Measurements from ENCODE around the gene CD164.
"Not testable (repeated sequence)": the region's sequence is repeated elsewhere in the genome, so short reads cannot be mapped to it uniquely, and the experiment has no call there.

The CD164 gene

DNA sequence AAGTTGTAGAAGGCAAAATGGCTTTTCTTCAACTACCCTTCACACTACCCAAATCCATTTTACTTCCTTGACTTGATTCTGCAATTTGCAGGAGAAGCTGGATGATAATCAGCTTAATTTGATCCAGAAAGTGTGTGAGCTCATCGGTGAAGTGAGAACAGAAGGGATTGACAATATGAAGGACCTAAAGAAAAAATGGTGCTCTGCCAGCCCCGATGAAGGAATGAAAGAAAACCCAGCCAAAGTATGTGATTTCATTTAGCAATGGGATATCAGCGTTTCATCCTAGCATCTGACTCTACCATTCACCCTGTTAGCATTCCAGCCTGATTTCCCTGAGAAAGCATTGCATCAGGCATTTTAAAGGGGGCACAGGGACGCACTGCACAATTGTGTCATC lies 41.5 kb downstream of the CD164 start:
- no peak overlapping the region for H3K27ac ChIP-seq
- no peaks in the 10 kb centered on the region for H3K27me3 ChIP-seq
- intact Hi-C loops (cut with DNase I; ENCODE audit: low total_unique reads) = no loop called here
- DNase-seq = no peak
- no peaks in the 10 kb centered on the region for H3K36me3 ChIP-seq
- H3K4me3 ChIP-seq = no peak overlapping the region
- TF ChIP-seq, protein P1, sequence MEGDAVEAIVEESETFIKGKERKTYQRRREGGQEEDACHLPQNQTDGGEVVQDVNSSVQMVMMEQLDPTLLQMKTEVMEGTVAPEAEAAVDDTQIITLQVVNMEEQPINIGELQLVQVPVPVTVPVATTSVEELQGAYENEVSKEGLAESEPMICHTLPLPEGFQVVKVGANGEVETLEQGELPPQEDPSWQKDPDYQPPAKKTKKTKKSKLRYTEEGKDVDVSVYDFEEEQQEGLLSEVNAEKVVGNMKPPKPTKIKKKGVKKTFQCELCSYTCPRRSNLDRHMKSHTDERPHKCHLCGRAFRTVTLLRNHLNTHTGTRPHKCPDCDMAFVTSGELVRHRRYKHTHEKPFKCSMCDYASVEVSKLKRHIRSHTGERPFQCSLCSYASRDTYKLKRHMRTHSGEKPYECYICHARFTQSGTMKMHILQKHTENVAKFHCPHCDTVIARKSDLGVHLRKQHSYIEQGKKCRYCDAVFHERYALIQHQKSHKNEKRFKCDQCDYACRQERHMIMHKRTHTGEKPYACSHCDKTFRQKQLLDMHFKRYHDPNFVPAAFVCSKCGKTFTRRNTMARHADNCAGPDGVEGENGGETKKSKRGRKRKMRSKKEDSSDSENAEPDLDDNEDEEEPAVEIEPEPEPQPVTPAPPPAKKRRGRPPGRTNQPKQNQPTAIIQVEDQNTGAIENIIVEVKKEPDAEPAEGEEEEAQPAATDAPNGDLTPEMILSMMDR (IDR thresholded peaks at IDR 0.05) = no peak
- H3K9me3 ChIP-seq = no peaks in the 10 kb centered on the region
- peaks cover 0 to 11% (median 0%) of the 10 kb centered on the region in 4 donors for H3K4me1 ChIP-seq

- intact Hi-C loops (cut with DNase I; ENCODE audit: low total_unique reads) = no loop called here
- no peak for DNase-seq
- Histone ChIP-seq H3K4me1 (peaks cover 0 to 11% (median 0%) of the 10 kb centered on the region in 4 donors), H3K27me3 (no peaks in the 10 kb centered on the region), H3K9me3 (no peaks in the 10 kb centered on the region), H3K27ac (no peak overlapping the region), H3K36me3 (no peaks in the 10 kb centered on the region), H3K4me3 (no peak overlapping the region)
- TF ChIP-seq, protein P1 (IDR thresholded peaks at IDR 0.05) = no peak
Measured at GRCh38 chr6:109339906-109340678, 42.2 kb downstream of the CD164 start.

DNA sequence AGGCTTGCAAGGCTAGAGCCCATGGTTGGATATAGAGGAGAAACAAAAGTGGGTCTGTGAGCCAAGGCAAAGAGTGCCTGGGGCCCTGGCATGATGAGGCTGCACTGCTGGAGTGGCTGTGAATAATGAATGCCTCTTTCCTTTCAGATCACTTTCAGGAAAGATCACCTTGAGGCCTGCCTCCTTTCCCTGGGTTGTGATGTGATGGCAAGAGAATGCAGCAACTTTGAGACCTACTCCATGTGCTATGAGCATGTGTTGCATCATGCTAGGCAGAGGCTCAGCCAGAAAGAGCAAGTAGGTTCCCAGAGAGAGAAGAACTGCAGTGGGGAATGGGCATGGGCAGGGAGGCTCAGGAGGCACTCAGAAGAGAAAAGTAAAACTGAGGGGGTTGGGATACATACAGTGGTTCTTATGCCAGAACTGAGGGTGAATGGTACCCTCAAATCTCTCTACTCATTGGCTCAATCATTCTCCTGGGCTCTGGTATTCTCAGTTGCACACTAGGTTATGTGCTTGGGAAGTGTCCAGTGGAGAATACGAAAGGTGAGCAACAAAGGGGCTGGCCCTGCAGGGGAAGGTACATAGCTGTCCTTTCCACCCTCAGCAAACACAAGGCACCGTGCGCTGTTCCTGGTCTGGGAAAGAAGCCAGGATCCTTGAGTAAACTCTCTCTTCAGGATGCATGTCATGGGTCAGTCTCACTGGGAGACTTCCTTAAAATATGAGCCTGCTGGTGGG lies 45.9 kb downstream of the CD164 start:
- no peaks in the 10 kb centered on the region for H3K9me3 ChIP-seq
- intact Hi-C loops (cut with DNase I; ENCODE audit: low total_unique reads) = no loop called here

DNA sequence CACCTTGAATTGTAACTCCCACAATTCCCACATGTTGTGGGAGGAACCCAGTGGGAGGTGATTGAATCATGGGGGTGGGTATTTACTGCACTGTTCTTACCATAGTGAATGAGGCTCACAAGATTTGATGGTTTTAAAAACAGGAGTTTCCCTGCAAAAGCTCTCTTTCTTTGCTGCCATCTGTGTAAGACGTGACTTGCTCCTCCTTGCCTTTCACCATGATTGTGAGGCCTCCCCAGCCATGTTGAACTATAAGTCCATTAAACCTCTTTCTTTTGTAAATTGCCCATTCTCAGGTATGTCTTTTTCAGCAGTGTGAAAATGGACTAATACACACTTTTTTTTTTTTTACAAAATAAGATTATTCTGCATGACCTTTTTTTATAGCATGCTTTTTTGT lies 48.4 kb downstream of the CD164 start:
- H3K27ac ChIP-seq; H3K9me3 ChIP-seq; DNase-seq; H3K27me3 ChIP-seq; H3K4me3 ChIP-seq; H3K36me3 ChIP-seq; intact Hi-C loops (cut with DNase I; ENCODE audit: low total_unique reads): not testable (repeated sequence)
- H3K4me1 ChIP-seq = peaks cover 0 to 11% (median 0%) of the 10 kb centered on the region in 4 donors

More for the DNA sequence above, 45.9 kb downstream of the CD164 start:
- H3K27ac ChIP-seq = no peak overlapping the region
- peak in 1 of 2 donors; percentile 25 for DNase-seq
- H3K4me1 ChIP-seq = peaks cover 0 to 11% (median 0%) of the 10 kb centered on the region in 4 donors
- no peak overlapping the region for H3K4me3 ChIP-seq
- no peaks in the 10 kb centered on the region for H3K27me3 ChIP-seq
- TF ChIP-seq, protein P1 (IDR thresholded peaks at IDR 0.05) = no peak
- H3K36me3 ChIP-seq = no peaks in the 10 kb centered on the region

GRCh38 chr6:109332748-109333147 lies 49.5 kb downstream of the CD164 start:
- Histone ChIP-seq H3K36me3 (no peaks in the 10 kb centered on the region), H3K27ac (no peak overlapping the region), H3K4me3 (no peak overlapping the region), H3K9me3 (no peaks in the 10 kb centered on the region), H3K27me3 (no peaks in the 10 kb centered on the region), H3K4me1 (peaks cover 0 to 11% (median 0%) of the 10 kb centered on the region in 4 donors)
- intact Hi-C loops (cut with DNase I; ENCODE audit: low total_unique reads) = no loop called here
- TF ChIP-seq, protein P1 (IDR thresholded peaks at IDR 0.05) = no peak
- DNase-seq = no peak

DNA sequence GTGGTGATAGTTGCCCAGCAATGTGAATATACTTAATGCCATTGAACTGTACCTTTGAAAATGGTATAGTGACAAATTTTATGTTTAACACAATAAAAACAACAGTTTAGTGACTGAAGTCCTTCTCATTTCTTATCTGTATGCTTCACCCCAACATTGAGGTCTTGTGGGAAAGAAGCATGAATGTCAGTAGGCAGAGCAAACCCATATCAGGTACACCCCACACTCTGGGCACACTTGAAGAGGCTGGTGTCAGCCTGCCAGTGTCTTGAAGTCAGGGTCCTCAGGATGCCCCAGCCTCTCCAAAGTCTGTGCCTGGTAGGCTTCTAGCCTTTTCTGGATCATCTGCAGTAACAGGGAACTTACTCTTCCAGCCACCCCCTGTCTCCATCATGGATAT lies 51.2 kb downstream of the CD164 start:
- Histone ChIP-seq H3K4me1 (no peaks in the 10 kb centered on the region), H3K27me3 (no peaks in the 10 kb centered on the region), H3K9me3 (no peaks in the 10 kb centered on the region), H3K36me3 (no peaks in the 10 kb centered on the region), H3K27ac (no peak overlapping the region), H3K4me3 (no peak overlapping the region)
- DNase-seq = peak in 1 of 2 donors; percentile 19
- TF ChIP-seq, protein P1 (IDR thresholded peaks at IDR 0.05) = no peak
- intact Hi-C loops (cut with DNase I; ENCODE audit: low total_unique reads) = no loop called here
